GM18499 (cell line): ENCODE measurements around the gene LBH.
"Not testable (repeated sequence)": the region's sequence is repeated elsewhere in the genome, so short reads cannot be mapped to it uniquely, and the experiment has no call there.

Experiments
- ATAC-seq: cut with Tn5 transposase; IDR thresholded peaks from one replicate; pipeline ENCODE4 v1.9.1; 2021; ENCODE audit warnings: moderate number of reproducible peaks; ENCODE audit not compliant: insufficient read depth, unreplicated experiment

LBH gene

DNA sequence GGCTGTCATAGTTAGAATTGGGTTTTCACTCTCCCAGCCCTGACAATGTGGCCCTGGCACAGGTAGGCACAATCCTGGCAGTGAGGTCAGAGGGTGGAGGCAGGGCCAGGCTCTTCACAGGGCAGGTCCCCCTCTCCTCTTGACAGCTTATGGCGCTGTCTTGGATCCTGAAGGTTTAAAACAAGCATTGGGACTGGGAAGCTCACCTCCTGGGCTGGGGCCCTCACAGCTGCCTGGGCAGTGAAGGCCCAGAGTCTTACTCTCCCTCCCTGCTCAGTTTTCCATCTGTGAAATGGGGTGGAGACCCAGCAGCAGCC is 23.3 kb downstream of the LBH start:
- ATAC-seq, result no peak

DNA sequence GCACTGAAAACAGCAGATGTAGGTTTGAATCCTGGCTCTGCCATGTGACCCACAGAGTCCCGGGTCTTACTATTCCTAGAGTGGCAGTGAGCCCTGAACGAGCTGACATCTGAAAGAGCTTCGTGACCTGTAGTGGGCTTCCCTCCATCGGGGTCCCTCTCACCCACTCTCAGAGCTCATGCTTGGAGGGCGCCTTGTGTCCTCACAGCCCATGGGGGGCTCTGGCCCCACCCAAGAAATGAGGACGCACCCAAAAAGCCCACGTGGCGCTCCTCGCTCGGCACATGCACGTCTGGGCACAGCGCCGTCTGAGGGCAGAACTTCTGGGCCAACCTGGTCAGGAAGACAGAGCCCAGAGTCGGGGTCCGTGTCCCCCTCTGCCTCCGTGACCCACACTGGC is 23.7 kb downstream of the LBH start:
- ATAC-seq, result no peak

DNA sequence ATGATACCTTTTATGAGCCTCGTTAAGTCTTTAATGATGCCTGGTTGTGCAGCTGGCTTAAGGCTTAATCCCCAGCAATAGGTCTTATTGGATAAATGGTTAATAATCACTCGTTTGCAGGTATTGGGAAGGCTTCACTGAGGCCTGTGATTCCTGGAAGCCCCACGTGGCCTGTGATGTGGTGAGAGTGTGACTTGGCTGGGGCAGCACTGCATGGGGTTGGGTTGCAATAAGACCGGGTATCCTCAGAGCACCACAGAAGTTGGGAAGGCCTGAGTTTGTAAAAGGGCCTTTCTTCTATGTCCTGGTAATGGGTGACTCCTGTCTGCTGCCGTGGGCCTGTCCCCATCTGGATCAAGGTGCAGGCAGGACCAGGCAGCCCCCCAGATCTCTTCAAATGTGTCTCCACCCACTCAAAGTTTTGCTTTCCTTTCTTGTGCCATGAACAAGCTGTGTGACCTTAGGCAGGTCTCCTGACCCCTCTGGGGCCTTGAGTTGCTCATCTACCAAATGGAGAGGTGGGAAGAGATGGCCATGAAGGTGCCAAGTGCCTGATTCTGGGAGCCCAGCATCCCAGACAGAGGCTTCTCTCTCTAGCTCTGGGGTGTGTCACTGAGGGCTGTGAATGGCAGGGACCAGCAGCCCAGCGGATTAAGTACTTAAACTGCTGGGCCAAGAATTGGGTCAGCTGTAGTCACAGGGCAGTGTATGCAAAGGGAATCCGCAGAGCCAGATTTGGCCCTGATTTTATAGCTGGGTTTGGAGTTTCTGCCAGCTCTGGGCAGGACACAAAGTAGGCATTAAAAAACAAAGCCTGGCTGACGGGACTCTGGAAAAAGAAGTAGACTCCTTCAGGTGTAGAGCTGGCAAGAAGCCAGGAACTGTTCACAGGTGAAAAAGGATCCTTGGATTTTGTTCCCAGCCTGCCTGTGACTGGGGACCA is 24.4 kb downstream of the LBH start:
- ATAC-seq, result no peak

DNA sequence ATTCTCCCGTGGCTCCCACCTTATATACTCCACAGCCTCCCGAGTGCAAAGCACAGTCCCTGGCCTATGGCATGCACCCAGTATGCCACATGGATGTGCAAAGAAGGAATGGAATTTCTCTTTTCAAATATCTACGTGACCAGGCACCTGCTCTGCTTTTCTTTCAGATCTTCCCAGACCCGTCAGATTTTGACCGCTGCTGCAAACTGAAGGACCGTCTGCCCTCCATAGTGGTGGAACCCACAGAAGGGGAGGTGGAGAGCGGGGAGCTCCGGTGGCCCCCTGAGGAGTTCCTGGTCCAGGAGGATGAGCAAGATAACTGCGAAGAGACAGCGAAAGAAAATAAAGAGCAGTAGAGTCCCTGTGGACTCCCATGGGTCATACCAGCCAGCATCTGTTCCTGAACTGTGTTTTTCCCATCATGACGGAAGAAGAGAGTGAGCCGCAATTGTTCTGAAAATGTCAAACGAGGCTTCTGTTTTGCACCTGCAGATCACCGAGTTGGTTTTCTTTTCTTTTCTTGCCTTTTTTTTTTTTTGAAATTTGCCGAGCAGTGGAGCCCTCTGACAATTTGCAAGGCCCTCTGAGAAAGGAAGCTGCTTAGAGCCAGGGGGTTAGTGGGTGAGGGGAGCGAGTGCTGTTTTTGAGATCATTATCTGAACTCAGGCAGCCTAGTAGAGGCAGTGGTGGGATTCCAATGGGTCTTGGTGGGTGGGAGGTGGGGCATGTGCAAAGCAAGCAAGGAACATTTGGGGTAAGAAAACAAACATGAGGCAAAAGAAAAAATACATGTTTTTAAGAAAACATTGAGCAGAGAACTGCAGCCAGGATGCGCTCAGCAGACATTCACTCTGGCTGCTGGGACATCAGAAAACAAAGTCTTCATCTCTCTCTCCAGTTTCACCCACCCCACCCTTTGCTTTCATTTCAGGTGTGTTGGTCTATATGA is 26.2 kb downstream of the LBH start:
- no peak for ATAC-seq

DNA sequence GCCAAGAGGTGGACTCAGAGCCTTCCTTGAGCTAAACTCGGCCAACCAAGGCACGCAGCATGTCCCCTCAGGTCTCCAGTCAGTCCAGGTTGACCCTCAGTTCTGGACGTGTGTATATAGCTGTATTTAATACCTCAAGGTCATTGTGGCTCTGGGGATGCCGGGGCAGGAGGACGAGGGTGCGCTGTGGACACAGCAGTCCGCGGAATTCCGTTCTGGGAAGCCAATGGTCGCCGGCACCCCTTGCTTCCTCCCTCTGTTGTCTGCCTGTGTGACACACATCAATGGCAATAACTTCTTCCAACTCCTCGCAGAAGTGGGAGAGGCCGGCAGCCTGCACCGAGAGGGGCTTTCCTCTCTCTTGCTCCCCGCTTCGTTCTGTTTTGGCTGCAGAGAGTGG is 27.7 kb downstream of the LBH start:
- ATAC-seq, result no peak

DNA sequence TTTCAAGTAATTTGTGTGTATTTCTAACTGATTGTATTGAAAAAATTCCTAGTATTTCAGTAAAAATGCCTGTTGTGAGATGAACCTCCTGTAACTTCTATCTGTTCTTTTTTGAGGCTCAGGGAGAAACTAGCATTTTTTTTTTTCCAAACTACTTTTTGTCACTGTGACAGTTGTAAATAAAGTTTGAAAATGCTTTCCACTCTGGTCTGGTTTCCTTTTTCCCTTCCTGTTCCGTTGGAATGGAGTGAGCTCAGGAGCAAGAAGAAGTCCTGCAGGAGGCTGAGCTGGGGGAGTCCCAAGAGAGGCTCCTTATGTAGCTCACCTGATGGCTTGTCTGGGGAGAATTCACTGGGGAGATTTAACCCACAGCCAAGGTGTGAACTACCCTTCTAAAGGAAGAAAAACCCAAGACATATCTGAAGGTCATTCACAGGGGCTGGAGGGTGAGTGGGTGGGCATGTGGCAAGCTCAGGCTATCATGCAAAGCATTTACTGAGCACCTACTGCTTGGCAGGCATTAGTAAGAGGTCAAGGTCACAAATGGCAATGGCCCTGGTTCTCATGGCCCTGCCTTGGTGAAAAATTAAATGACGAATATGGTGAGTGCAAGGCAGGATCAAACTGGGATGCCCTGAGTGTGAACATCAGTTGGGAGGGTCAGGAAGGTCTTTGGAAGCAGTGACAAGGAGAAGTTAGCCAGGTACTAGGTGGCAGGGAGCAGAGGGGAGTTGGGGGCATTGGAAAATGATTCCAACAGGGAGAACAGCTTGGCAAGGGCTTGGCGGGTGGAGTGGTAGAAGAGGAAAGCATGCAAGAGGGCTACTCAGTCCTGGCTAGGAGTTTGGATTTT is 28.7 kb downstream of the LBH start:
- no peak for ATAC-seq

DNA sequence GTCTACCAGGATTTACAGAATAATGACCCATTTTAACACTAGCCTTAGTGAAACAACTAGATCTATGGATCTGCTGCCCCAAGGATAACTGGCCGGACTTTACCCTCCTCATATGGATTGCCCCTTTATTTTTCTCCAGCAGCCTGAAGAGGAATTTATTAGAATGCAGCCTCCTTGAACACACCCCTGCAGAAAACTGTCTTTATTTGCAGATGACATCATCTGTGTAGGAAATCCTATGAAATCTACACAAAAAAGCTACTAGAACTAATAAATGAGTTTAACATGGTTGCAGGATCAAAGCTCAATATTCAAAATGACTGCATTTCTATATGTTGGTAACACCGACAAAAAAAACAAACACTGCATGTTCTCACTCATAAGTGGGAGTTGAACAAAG is 29.6 kb downstream of the LBH start:
- ATAC-seq, result no peak

DNA sequence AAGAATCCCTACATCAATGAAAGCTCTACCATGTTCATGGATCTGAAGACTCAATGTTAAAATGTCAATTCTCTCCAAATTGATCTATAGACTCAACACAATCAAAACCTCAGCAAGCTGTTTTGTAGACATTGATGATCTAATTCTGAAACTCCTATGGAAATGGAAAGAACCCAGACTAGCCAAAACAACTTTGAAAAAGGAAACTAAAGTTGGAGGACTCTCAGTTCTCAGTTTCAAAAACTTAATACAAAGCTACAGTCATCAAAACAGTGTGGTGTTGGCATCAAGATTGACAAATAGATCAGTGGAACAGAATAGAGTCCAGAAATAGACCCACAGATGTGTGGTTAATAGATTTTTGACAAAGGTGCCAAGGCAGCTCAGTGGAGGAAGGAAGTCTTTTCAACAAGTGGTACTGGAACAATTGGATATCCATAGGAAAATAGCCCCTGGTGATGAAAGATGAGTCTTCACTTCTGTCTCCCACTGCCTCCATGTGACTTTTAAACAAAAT is 30.4 kb downstream of the LBH start:
- no peak for ATAC-seq

DNA sequence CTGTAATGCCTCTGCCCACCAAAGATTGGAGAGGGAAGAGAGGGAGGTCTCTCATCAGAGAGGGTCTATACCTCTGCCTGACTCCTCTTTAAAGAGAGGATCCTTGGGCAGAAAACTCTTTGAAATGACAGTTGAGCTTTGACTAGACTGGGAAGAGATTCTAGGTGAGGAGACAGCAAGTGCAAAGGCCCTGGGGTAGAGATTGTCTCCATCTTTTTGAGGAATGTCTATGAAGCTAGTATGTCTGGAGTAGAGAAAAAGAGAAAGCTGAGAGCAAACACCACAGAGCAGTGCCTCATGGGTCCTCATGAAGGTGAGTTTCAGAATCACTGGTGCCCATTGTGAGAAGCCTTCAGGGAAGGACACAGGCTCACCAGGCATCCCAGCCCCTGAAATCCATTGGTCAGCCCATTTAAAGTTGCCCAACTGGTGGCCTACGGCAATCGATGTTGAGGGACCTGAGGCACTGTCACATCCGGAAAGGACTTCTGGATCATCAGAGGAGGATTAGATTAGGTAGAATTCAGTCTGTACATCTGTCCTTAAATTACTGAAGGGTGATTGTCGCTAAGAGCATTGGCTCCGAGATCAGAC is 31.5 kb downstream of the LBH start:
- no peak for ATAC-seq

DNA sequence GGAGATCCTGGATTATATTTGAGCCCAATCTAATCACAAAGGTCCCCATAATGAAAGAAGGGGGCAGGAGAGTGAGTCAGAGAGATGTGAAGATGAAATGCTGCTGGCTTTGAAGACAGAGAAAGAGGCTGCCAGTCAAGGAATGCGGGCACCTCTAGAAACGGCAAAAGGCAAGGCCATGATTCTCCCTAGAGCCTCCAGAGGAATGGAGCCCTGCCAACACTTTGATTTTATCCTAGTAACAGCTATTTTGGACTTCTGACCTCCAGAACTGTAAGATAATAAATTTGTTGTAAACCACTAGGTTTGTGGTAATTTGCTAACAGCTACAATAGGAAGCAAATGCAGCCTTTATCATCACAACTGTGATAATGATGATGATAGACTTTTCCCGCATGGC is 32.9 kb downstream of the LBH start:
- no peak for ATAC-seq

DNA sequence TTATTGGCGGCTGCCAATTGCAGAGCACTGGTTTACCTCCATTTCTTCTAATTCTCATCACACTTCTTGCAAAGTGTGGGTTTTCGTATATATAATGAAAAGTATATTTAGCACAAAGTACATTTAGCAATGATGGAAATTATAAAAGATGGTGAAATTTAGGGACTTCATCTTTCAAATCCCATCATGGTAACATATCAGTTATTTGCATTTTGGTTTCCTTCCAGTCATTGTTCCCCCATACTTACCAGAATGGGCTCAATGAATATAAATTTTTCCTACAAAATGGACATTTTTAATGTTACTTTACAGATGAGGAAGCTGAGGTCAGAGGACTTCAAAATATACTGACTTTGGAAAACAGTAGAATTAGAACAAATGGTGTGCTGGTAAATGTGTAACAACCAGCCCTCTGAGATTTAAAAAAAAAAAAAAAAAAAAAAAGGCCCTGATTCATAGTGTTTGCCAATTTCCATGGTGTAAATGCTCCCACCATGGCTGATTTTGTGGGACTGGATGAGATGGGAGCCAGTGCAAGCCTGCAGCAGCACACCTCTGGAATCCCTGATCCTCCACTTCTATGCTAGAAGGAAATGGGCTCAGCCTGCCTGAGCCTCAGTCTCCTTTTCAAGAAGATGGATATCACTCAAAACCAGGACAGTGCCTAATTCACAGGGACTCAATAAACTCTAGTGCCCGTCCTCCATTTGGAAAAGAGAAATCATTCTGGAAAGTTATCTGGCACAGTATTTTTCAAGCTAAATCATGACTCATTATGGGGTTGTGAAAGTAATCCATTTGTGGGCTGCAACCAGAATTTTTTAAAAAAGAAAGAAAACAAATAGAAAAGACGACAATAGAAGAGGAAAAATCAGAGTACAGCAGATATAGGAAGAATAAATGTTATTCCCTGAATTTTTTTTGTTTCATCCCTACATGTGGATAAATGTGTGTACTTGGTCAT is 34.0 kb downstream of the LBH start:
- ATAC-seq, result no peak

DNA sequence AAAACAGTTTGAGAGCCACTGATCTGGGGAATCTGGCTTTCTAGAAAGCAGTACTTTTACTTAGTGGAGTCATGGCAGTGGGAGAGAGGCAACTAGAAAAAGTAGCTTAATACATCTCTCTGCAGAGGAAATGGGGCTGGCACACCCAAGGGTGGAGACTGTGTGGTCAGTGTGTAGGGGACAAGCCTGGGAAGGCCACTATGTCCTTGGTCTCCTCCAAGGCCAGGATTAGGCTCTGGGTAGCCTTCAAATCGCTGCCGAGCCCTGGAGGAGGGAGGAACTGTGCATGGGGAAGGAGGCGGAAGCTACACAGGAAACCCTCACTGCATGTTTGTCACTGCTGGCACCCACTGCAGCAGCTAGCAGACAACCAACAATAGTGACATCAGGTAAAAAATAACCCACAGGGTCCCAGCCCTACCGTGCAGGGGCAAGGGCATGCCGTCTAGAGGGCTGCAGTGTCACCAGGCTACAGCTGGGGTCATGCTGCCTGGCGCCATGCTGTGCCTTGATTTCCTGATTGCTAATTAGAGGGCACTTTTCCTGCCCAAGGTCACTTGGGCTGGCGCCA is 34.8 kb downstream of the LBH start:
- ATAC-seq, result no peak

DNA sequence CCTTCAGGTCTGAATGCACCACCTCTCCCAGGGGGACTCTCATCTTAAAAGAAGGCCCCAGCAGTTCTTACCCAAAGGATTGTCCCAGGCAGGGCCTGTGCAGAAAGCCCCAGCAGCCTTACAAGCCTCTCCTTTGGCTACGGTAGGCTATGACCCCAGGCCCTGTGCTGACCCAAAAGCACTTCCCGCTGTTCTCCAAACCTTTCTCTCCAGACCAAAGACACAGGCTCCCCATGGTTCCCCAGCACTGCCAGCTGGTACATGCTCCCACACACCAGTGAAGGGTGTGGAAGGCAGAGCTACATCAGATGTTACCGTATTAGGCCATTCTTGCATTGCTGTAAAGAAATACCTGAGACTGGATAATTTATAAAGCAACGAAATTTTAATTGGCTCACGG is 35.4 kb downstream of the LBH start:
- ATAC-seq, result no peak

DNA sequence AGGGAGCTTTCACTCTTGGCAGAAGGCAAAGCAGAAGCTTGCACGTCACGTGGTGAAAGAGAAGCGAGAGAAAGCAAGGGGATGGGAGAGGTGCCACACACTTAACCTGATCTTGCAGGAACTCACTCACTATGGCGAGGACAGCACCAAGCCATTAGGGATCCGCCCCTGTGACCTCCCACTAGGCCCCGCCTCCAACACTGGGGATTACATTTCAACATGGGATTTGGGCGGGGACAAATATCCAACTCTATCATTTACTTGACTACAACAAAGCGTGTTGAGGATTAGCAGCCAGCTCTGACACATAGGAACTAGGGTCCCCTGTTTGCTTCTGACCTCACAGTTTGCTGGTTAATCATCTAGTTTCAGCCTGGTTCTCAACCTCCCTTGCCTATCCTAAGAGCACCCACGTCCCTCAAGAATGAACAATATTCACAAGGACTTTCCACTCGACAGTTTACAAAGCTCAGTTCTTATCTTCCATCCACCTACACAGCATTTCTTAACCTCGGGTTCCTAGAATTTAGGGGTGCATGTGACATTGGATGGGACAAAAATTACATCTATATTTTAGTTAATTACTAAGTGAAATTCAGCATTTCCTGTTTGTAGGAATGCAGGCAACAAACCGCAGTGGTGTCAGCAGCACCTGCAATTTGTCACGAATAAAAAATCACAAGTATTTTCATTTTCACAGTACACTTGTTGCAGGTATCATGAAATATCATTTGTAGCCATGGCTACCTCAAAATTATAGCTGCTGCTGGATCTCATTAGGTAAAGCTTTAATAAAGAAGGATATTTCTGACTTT is 36.0 kb downstream of the LBH start:
- no peak for ATAC-seq

DNA sequence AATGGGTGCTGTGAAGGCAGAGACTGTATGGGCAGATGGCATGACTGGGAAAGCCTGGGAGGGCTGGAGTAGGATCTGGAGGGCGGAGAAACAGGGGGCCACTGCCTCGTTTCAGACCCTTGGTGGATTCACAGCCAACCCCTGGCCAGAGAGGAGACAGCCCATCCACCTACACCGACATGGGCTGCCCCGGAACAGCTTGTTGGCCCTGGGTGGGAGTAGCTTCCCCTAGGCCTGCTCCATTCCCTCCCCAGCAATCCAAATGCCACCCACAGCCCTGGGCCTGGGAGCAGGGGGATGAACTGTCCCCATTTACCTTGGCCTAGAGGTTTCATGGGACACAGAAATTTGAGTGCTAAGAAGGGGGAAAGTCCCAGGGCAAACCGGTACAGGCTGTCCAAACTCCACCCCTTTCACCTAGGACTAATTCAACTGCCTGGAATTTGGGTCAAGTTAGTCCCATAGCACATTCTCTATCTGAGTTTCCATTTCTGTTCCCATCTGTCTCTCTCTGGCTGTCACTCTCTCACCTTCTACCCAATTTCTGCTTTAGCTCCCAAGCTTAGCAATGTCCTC is 37.0 kb downstream of the LBH start:
- ATAC-seq, result no peak

DNA sequence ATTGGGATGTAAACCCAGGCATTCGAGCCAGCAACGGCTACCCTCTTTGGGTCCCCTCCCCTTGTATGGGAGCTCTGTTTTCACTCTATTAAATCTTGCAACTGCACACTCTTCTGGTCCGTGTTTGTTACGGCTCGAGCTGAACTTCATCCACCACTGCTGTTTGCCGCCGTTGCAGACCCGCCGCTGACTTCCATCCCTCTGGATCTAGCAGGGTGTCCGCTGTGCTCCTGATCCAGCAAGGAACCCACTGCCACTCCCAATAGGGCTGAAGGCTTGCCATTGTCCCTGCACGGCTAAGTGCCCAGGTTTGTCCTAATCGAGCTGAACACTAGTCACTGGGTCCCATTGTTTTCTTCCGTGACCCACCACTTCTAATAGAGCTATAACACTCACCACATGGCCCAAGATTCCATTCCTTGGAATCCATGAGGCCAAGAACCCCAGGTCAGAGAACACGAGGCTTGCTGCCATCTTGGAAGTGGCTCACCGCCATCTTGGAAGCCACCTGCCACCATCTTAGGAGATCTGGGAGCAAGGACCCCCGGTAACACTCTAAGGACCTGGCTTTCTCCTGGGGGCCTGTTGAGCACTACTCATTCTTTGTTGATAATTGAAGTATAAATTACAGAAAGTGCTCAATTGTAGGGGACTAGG is 37.9 kb downstream of the LBH start:
- ATAC-seq, result not testable (repeated sequence)

DNA sequence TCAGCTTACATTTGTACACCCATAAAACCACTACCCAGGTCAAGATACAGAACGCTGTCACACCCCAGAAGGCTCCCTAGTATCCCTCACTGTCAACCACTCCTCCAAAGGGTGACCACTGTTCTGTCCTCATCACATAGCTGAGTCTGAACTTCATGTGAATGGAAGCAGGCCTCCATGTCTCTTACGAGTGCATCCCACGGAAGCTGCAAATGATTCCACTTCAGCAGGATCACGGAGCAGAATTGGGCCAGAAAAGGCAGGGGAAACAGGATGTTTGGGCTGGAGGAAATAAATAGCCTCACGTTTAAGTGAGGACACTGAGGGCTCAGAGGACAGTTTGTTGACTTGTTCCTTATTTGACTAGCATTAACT is 38.4 kb downstream of the LBH start:
- ATAC-seq, result no peak
